AG04449 (cell line): ENCODE results near the gene GALNT18.

ENCODE experiments used
- CTCF ChIA-PET: fragments of 350-600 bp; formaldehyde crosslinking; extraction: SDS; loops from one replicate; lab custom pipeline; 2021; ENCODE audit warnings: antibody characterized with exemption; lab: Yijun Ruan, JAX
- POLR2A ChIA-PET: fragments of 400-600, 350-600 bp; formaldehyde crosslinking; extraction: SDS; loops from one replicate; lab custom pipeline; 2020; ENCODE audit warnings: antibody characterized with exemption, inconsistent platforms; lab: Yijun Ruan, JAX
- DNase-seq: peaks from one replicate; pipeline ENCODE4 v3.0.0-alpha.2; 2010; ENCODE audit warnings: low read depth, low spot score
- H3K4me3 ChIP-seq: 2 replicates; pipeline ENCODE4 v1.5.1; 2011; ENCODE audit warnings: low read depth, mild to moderate bottlenecking, control low read depth, low read length
- CTCF ChIP-seq: IDR thresholded peaks from one replicate; pipeline ENCODE4 v1.5.1; 2011; ENCODE audit warnings: mild to moderate bottlenecking, moderate library complexity, low read length, control low read depth, inconsistent platforms; ENCODE audit not compliant: insufficient read depth; ENCODE audit errors: missing control alignments

The GALNT18 gene

GRCh38 chr11:11372461-11372860, 249.3 kb downstream of the GALNT18 start:
- H3K4me3 ChIP-seq, result no peak overlapping the region
- ChIA-PET CTCF (no interaction called here), POLR2A (no interaction called here)
- TF ChIP-seq CTCF, result no peak
- DNase-seq, result no peak

GRCh38 chr11:11370962-11371303, 250.9 kb downstream of the GALNT18 start:
- TF ChIP-seq CTCF, result no peak
- ChIA-PET CTCF (no interaction called here), POLR2A (no interaction called here)
- H3K4me3 ChIP-seq, result no peak overlapping the region
- DNase-seq, result no peak

- no peak for DNase-seq
- no peak overlapping the region for H3K4me3 ChIP-seq
- TF ChIP-seq CTCF, result no peak
- ChIA-PET CTCF (no interaction called here), POLR2A (no interaction called here)
These were observed 251.4 kb downstream of the GALNT18 start for GRCh38 chr11:11370255-11370961.

GRCh38 chr11:11366793-11367192, 255.0 kb downstream of the GALNT18 start:
- H3K4me3 ChIP-seq, result no peak overlapping the region
- no peak for DNase-seq
- ChIA-PET CTCF (interaction anchor here (0.9 to 1.3 kb wide), 2 partner anchors 419 to 420 kb away, joined by 3 to 4 read pairs; no protein-coding TSS in a partner anchor), POLR2A (interaction anchor here (0.6 kb wide), 1 partner anchor 37 kb away, joined by 3 read pairs; no protein-coding TSS in a partner anchor)
- TF ChIP-seq CTCF, result no peak

GRCh38 chr11:11363674-11364073, 258.1 kb downstream of the GALNT18 start:
- DNase-seq, result no peak
- POLR2A ChIA-PET, result no interaction called here
- CTCF ChIA-PET, result no interaction called here
- no peak overlapping the region for H3K4me3 ChIP-seq
- no peak for TF ChIP-seq CTCF

- no peak for DNase-seq
- ChIA-PET POLR2A (no interaction called here), CTCF (no interaction called here)
- no peak overlapping the region for H3K4me3 ChIP-seq
- TF ChIP-seq CTCF, result no peak
These were observed 262.2 kb downstream of the GALNT18 start for GRCh38 chr11:11359611-11360010.
